Progenitor cell of endocrine pancreas (in vitro differentiated cells): ENCODE measurements around the gene NT5DC1. TPM values are rescaled to one million over a fixed set of nuclear protein-coding genes. Genes with fewer than 3 reads are reported as not detected.

Source experiments
- DNase-seq: peaks from one replicate; pipeline ENCODE4 v3.0.0; 2021; ENCODE audit warnings: low spot score; ENCODE audit not compliant: unreplicated experiment
- H3K27ac Mint-ChIP-seq: 2 replicates; pipeline ENCODE4 v1.8.0; 2021; ENCODE audit warnings: mild to moderate bottlenecking, moderate library complexity, mixed read lengths
- H3K27me3 Mint-ChIP-seq: 2 replicates; pipeline ENCODE4 v1.8.0; 2021; ENCODE audit warnings: mixed read lengths
- H3K36me3 Mint-ChIP-seq: 2 replicates; pipeline ENCODE4 v1.8.0; 2022; ENCODE audit warnings: mixed read lengths; ENCODE audit not compliant: insufficient read depth
- H3K4me1 Mint-ChIP-seq: 2 replicates; pipeline ENCODE4 v1.8.0; 2021; ENCODE audit warnings: low read depth, mixed read lengths
- H3K4me3 Mint-ChIP-seq: 2 replicates; pipeline ENCODE4 v1.8.0; 2021; ENCODE audit warnings: low read depth, mild to moderate bottlenecking, moderate library complexity, mixed read lengths
- H3K9me3 Mint-ChIP-seq: 2 replicates; pipeline ENCODE4 v1.8.0; 2021; ENCODE audit warnings: low read depth, mixed read lengths
- CTCF ChIP-seq: fragments of 200-600 bp; sonication (generic); IDR thresholded peaks from one replicate; pipeline ENCODE4 v1.5.0; 2021; ENCODE audit warnings: antibody characterized with exemption, mild to moderate bottlenecking; ENCODE audit not compliant: unreplicated experiment
- total RNA-seq: library from RNA; stranded (reverse); gene quantifications from 2 replicates; pipeline ENCODE4 v1.2.1, GENCODE V29; 2021

NT5DC1 gene
- total RNA-seq, 1 donor from 2014 or later: 54.9 TPM

- no peaks in the 10 kb centered on the region for H3K36me3 Mint-ChIP-seq
- H3K27me3 Mint-ChIP-seq: no peaks in the 10 kb centered on the region
- no peak for TF ChIP-seq CTCF
Measured at GRCh38 chr6:116292553-116292952, 191.9 kb downstream of the NT5DC1 start.

GRCh38 chr6:116298273-116298672 is 197.6 kb downstream of the NT5DC1 start:
- Mint-ChIP-seq H3K9me3 (peaks cover 8% of the 10 kb centered on the region), H3K36me3 (peaks cover 5% of the 10 kb centered on the region), H3K4me3 (no peak overlapping the region), H3K4me1 (no peaks in the 10 kb centered on the region), H3K27me3 (no peaks in the 10 kb centered on the region), H3K27ac (no peak overlapping the region)
- TF ChIP-seq CTCF: no peak
- DNase-seq: no peak

More at GRCh38 chr6:116292553-116292952, 191.9 kb downstream of the NT5DC1 start:
- no peak for DNase-seq
- no peak overlapping the region for H3K27ac Mint-ChIP-seq
- no peaks in the 10 kb centered on the region for H3K9me3 Mint-ChIP-seq
- no peaks in the 10 kb centered on the region for H3K4me1 Mint-ChIP-seq
- H3K4me3 Mint-ChIP-seq: no peak overlapping the region

GRCh38 chr6:116298973-116299372 is 198.3 kb downstream of the NT5DC1 start:
- TF ChIP-seq CTCF: no peak

More at GRCh38 chr6:116298973-116299372, 198.3 kb downstream of the NT5DC1 start:
- Mint-ChIP-seq H3K27me3 (no peaks in the 10 kb centered on the region), H3K36me3 (peaks cover 5% of the 10 kb centered on the region), H3K27ac (no peak overlapping the region), H3K4me3 (no peak overlapping the region), H3K4me1 (peaks cover 1% of the 10 kb centered on the region), H3K9me3 (peaks cover 8% of the 10 kb centered on the region)
- no peak for DNase-seq

Other genes with a start within 250 kb of the NT5DC1 start
- 8.6 and 8.8 TPM in 2 replicates for gene FRK, start 40.0 kb upstream of the NT5DC1 start, total RNA-seq
- not detected in 2 replicates for gene COL10A1, start 25.3 kb downstream of the NT5DC1 start, total RNA-seq
- gene TSPYL4, start 153.2 kb downstream of the NT5DC1 start, total RNA-seq: 69.0 and 72.1 TPM in 2 replicates
- 101 and 102 TPM in 2 replicates for gene TSPYL1, start 179.1 kb downstream of the NT5DC1 start, total RNA-seq